Bronchial epithelial cell (primary cell): ENCODE data around the gene ACP1. TPM values are rescaled to one million over a fixed set of nuclear protein-coding genes. Genes with fewer than 3 reads are reported as not detected.

Experiments
- DNase-seq: peaks from one replicate; pipeline ENCODE4 v3.0.0-alpha.2; 2010; ENCODE audit warnings: low read depth
- FAIRE-seq: peaks from 2 replicates; lab custom pipeline; 2011; peaks lifted over from hg19 to GRCh38; lab: Jason Lieb, UNC
- H3K27me3 ChIP-seq: 2 replicates; pipeline ENCODE4 v1.5.1; 2011; ENCODE audit warnings: low read length; ENCODE audit not compliant: control insufficient read depth, insufficient read depth
- H3K36me3 ChIP-seq: 2 replicates; pipeline ENCODE4 v1.5.1; 2011; ENCODE audit warnings: low read length; ENCODE audit not compliant: control insufficient read depth, insufficient read depth
- H3K4me3 ChIP-seq: 2 replicates; pipeline ENCODE4 v1.5.1; 2011; ENCODE audit warnings: mild to moderate bottlenecking, low read depth, low read length, control low read depth
- total RNA-seq: library from RNA; depleted of rRNA; stranded (reverse); fragments of >200 nt; gene quantifications from 2 replicates; pipeline ENCODE4 v1.2.1, GENCODE V29; 2014
- TF ChIP-seq, protein P1 (sequence below): IDR thresholded peaks from 2 replicates; pipeline ENCODE4 v1.5.1; 2011; ENCODE audit warnings: mild to moderate bottlenecking, moderate library complexity, low read length, control low read depth, inconsistent platforms; ENCODE audit not compliant: insufficient read depth, severe bottlenecking

Gene ACP1
- total RNA-seq, 1 donor from 2014 or later, result 106 TPM

DNA sequence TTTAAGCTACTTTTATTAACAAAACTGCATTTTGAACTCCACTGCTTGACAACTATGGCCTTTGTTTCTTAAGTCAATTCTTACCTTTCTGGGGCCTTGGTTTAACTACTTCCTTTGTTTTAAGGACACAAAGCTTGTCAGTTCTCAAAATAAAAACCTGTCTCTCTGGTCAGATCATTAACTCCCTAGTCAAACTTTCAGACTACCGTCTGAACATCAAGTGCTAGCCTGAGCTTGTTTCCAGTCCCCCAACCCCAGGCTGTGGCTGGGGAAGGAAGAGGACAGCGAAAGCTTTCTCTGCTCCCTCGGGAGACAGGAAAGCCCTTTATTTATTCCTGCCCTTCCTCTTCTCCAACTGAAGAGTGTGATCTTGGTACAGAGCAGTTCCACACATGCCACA, 2.6 kb upstream of the ACP1 start:
- Histone ChIP-seq H3K4me3 (no peak overlapping the region), H3K27me3 (no peaks in the 10 kb centered on the region), H3K36me3 (peaks cover 3% of the 10 kb centered on the region)
- DNase-seq (peak; percentile 31), FAIRE-seq (no peak)
- TF ChIP-seq, protein P1, sequence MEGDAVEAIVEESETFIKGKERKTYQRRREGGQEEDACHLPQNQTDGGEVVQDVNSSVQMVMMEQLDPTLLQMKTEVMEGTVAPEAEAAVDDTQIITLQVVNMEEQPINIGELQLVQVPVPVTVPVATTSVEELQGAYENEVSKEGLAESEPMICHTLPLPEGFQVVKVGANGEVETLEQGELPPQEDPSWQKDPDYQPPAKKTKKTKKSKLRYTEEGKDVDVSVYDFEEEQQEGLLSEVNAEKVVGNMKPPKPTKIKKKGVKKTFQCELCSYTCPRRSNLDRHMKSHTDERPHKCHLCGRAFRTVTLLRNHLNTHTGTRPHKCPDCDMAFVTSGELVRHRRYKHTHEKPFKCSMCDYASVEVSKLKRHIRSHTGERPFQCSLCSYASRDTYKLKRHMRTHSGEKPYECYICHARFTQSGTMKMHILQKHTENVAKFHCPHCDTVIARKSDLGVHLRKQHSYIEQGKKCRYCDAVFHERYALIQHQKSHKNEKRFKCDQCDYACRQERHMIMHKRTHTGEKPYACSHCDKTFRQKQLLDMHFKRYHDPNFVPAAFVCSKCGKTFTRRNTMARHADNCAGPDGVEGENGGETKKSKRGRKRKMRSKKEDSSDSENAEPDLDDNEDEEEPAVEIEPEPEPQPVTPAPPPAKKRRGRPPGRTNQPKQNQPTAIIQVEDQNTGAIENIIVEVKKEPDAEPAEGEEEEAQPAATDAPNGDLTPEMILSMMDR, result no peak

DNA sequence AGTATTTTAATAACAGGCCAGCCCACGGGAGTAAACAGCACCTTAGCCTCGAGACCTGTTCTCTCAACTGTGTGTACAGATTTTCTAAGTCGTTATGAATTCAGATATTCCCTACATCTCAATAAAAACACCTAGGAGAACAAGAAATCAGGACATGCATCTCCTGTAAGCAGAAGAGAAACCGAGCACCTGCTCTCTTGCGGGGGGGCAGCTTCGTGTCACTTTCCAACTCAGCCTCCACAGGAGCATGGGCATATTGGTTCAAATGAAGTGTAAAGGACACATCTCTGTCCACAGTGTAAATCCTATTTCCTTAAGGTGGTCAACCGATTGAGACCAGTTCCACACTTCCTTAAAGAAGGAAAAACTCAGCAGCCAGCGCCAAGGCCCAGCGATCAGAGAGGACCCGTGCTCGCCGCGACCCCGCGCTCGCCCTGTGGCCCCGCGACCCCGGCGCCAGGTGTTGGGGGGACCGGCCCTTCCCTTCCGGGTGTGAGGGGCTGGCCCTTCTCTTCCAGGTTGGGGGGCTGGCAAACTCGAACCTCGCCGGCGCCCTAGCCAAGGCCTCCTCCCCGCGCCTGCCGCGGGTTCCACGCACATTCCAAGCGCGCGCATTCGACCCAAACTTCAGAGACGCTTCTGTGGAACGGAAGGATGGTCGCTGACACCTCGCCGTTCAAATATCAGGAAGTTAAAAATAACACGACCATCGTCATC, 1.6 kb upstream of the ACP1 start:
- H3K27me3 ChIP-seq, result no peaks in the 10 kb centered on the region
- H3K36me3 ChIP-seq, result peaks cover 3% of the 10 kb centered on the region
- peak overlapping the region; percentile 98 for H3K4me3 ChIP-seq
- TF ChIP-seq, protein P1, result no peak
- no peak for DNase-seq
- FAIRE-seq, result no peak

DNA sequence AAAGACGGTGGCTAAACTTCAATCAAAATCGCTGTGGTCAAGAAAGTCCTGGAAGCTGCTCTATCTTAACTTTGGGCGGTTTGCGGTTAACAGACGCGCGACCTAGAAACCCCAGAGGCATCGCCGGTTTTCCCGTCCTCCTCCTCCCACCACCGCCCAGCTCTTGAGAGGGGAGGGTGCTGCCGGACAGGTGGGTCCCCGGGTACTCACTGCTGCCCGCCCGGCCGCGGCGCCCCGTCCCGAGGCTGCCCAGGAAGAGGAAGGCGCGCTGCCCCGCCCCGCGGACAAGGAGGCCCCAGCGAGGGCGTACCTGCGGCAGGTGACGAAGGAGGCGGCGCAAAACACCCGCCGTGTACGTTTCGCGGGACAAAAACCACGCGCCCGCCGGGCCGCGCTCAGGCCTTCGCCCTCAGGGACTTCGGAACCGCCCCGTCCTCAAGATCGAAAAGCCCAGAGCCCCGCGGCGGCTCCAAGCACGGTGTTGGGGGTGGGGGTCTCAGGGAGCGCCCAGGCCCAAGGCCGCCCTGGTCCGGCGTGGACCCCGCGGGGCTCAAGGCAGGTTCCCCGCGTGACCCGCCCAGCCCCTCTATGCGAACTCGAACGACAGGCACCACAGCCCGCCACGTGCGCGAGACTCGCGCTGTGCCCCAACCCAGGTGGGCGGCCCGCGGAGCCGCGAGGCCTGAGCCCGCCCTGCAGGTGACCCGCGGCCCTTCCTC, 814 bp upstream of the ACP1 start, which contains the start of gene SH3YL1:
Gene SH3YL1, minus strand, starts transcription at position 259 of the 719 bp plus-strand sequence. Its CDS starts 48 bp downstream, at position 211.
- DNase-seq (peak; percentile 32), FAIRE-seq (no peak)
- Histone ChIP-seq H3K4me3 (peak within 1 kb of the TSS; percentile 98), H3K36me3 (peaks cover 1% of the 10 kb centered on the region), H3K27me3 (no peaks in the 10 kb centered on the region)
- TF ChIP-seq, protein P1, result no peak

DNA sequence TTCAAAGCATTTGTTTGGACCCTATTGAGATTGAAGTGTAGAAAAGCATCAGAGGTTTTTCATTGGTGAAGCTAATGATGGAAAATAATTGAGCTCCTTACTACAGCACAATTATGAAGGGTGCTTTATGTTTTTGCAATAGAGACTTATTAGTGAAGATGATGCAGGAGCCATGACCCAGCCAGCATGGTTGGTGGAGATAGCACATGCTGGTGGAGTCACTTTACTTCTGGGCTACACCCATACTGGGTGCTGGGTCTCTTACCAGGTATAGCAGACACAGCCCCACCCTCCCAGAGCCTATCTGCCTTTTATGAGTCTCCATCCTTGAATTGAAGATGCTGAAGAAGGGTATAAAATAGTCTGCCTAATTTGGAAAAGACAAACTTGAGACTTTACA, 3.6 kb downstream of the ACP1 start:
- Histone ChIP-seq H3K36me3 (peaks cover 2% of the 10 kb centered on the region), H3K27me3 (no peaks in the 10 kb centered on the region), H3K4me3 (no peak overlapping the region)
- FAIRE-seq (no peak), DNase-seq (no peak)
- TF ChIP-seq, protein P1, result no peak

DNA sequence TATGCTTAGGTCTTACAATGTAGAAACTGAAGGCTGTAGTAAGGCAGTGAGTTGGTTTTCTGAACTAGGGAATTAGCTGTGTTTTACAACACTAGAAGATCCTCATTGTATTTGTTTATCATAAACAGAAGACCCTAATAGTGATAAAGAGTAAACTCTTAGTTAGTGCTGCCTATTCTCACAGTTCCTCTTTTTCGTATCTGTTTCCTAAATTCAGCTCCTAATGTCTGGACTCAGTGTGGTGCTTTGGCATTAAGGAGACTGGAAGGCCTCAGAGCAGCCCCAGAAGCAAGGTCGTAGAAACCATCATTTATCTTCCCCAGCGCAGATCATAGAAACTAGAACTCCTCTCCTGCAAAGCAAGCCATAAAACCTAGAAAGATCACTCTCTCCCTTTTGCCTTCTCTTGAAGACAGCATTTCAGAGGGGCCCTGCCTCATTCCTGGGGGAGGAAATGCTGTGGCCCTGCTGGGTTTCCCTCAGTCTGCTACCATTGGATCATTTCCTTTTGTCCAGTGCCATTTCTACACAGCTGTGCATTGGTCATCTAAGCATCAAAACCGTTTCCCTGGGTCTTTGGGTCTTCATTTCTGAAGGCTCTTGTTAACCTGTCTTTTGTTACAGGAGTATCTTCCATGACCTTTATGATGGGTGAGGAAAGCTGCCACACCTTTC, 4.7 kb downstream of the ACP1 start:
- TF ChIP-seq, protein P1, result no peak

More for the DNA sequence above, 4.7 kb downstream of the ACP1 start:
- DNase-seq (no peak), FAIRE-seq (no peak)
- Histone ChIP-seq H3K4me3 (no peak overlapping the region), H3K36me3 (peaks cover 2% of the 10 kb centered on the region), H3K27me3 (no peaks in the 10 kb centered on the region)
